NCI-H748 (cell line): ENCODE results near the gene NLRC3.
A peak's percentile ranks its signal among the peaks of the same experiment; 100 is the strongest.
"Not testable (repeated sequence)": the region's sequence is repeated elsewhere in the genome, so short reads cannot be mapped to it uniquely, and the experiment has no call there.

Source experiments
- DNase-seq: peaks from one replicate; lab custom pipeline; 2025; ENCODE audit not compliant: unreplicated experiment; lab: John Stamatoyannopoulos, UW

Gene NLRC3

GRCh38 chr16:3519581-3519980, 57.6 kb downstream of the NLRC3 start:
- DNase-seq, result no peak

DNA sequence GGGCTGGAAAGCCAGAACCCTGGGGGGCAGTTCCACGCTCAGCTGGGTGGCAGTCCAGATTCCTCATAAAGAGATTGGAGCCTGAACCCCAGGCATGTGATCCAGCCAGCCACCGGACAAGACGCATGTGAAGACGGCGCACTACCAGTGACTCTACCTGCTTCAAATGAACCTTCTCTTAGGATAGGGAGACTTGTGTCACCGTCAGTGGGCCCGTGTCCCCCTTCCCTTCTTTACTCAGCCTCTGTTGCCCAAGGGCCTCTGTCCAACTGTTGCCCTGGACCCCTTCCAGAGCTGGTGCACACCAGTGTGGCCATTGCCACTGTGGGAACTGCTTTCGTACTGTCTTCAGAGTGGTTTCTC, 58.2 kb downstream of the NLRC3 start:
- DNase-seq, result no peak

DNA sequence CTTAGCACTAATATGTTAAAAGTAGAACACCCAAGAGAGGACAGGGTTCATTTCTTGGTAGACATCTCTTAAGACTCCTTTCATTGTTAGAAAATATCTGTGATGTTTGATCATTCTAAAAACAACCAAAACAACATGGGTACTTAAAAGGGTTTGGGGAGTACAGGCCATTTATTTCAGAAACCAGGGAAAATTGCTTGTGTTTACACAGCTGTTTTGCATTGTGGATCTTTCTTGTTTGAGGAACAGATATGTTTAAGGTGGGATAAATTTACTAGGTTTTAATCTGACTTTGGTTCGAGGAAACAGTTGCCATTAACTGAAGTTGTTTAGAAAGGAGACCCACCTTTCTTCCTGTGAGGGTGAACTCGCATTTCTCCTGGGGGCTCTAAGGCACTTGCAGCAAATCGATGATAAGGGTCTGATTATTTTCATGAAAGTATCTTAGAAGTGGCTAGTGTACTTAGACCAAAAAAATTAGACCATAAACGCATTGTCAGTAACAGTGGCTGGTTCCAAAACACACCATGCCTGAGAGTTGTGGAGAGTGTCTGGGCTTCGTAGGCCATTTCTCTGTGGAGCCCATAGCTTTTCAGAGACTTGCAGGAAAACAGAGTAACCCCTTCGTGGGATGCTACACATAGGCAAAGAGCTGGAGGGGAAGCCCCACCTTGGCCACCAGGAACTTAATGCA, 58.8 kb downstream of the NLRC3 start:
- peak; percentile 7 for DNase-seq

DNA sequence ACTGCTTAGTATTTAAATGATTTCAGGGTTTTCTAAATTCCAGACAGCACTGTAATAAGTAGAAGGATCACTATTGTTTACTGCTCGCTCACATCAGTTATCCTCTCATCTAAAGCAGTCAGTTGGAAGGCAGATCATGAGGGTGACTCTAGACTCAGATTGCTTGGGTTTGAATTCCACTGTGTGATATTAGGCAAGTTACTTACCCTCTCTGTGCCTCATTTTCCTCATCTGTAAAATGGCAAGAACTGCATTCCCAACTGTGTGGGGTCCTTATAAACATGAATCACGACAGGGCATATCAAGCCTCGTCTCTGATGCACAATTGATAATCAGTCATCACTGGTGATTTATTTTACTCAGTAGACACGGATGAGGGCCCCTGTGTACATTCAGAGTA, 61.3 kb downstream of the NLRC3 start:
- no peak for DNase-seq

DNA sequence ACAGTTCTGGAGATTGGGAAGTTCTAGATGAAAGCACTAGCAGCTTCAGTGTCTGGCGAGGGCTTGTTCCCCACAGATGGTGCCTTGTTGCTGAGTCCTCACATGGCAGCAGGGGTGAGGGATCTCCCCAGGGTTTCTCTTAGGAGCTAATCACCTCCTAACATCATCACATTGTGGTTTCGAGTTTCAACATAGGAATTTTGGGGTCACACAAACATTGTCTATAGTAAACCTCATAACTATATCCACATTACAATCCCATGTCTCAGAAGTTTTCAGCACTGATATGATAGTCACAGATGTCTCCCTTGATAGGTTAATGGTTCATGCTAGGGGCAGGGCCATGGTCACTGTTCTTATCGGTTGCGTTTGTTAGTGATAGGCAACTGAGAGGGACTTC, 62.6 kb downstream of the NLRC3 start:
- DNase-seq, result no peak

GRCh38 chr16:3513892-3514583, 63.2 kb downstream of the NLRC3 start:
- DNase-seq, result no peak

- no peak for DNase-seq
Measured at GRCh38 chr16:3511286-3512180, 65.7 kb downstream of the NLRC3 start.

GRCh38 chr16:3510416-3510815, 66.8 kb downstream of the NLRC3 start:
- DNase-seq, result no peak

DNA sequence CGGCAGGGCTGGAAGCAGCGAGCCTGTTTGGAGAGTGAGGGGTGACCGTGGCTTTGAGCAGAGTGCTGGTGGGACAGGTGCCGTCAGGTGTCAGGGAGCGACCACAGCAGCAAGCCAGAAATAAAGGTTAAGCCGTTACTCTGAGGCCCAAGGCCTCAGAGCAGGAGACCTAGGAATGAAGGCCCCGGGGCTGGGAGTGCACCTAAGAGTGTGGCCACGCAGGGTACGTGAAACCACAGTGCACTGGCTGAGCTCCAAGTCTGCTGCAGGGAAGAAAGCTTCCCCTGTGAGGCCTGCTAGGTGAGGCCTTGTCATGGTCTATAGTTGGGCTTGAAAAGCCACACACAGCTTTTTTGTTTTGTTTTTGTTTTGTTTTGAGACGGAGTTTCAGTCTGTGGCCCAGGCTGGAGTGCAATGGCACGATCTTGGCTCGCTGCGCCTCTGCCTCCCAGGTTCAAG, 67.7 kb downstream of the NLRC3 start:
- no peak for DNase-seq

DNA sequence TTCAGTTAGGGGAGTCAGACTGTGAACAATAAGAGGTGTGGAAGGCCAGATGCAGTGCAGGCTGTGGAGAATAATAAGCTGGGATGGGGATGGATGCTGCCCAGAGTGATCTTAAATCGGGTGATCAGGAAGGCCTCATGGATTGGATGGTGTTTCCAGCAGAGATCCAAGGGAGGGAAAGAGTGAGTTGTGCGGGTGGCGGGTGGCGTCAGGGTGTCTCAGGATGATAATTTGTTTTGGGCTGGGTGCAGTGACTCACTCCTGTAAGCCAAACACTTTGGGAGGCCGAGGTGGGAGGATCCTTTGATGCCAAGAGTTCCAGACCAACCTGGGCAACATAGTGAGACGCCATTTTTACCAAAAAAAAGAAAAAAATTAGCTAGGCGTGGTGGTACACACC, 68.5 kb downstream of the NLRC3 start:
- no peak for DNase-seq

DNA sequence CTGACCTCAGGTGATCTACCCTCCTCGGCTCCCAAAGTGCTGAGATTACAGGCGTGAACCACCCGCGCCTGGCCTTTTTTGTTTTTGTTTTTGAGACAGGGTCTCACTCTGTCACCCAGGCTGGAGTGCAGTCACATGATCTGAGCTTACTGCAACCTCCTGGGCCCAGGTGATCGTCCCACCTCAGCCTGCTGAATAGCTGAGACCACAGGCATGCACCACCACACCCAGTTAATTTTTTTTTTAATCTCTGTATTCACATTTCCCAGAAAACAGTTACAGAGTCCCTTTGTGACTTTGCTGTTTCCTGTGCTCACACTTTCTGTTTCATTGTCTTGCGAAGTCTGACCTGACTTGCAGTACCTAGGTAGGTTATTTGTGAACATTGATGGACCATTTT, 73.7 kb downstream of the NLRC3 start:
- no peak for DNase-seq

DNA sequence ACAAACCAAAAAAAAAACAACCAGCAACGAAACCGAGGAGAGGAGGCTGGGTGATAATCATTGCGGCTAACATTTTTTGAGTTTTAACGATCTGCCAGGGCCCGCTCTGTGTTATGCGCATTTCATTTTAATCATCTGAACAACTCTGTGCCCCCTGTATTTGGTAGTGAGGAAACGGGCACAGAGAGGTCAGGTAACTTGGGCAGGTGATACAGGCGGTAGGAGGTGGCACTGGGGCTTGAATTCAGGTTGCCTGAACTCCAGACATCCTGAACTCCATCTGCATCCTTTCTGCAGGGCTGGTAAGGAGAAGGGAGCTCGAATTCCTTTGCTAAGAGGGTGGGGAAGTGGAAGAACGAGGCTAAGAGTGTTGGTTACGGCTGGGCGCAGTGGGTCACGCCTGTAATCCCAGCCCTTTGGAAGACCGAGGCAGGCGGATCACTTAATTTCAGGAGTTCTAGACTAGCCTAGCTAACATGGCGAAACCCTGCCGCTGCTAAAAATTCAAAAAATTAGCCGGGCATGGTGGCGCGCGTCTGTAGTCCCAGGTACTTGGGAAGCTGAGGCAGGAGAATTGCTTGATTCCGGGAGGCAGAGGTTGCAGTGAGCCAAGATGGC, 75.3 kb downstream of the NLRC3 start:
- DNase-seq, result no peak

GRCh38 chr16:3501412-3501761, 75.8 kb downstream of the NLRC3 start:
- DNase-seq, result not testable (repeated sequence)

DNA sequence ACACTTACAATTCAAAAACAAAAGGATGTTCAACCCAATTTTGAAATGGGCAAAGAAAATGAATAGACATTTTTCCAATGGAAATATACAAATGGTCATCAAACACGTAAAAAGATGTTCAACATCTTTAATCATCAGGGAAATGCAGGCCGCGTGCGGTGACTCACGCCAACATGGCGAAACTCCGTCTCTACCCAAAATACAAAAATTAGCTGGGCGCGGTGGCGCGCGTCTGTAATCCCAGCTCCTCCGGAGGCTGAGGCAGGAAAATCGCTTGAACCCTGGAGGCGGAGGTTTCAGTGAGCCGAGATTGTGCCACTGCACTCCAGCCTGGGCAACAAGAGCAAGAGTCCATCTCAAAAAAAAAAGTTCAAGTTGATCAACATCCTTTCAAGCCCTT, 78.2 kb downstream of the NLRC3 start:
- DNase-seq, result no peak

DNA sequence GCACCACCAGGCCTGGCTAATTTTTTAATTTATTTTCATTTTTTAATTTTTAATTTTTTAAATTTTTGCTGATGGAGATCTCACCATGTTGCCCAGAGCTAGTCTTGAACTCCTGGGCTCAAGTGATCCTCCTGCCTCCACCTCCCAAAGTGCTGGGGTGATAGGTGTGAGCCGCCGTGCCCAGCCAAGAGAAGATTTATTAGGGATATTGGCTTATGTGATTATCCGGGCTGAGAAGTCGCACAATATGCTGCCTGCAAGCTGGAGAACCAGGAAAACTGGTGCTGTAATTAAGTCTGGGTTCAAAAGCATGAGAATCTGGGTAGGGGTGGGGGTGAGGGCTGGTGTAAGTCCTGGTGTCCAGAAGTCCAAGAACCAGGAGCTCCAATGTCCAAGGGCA, 79.4 kb downstream of the NLRC3 start:
- no peak for DNase-seq

DNA sequence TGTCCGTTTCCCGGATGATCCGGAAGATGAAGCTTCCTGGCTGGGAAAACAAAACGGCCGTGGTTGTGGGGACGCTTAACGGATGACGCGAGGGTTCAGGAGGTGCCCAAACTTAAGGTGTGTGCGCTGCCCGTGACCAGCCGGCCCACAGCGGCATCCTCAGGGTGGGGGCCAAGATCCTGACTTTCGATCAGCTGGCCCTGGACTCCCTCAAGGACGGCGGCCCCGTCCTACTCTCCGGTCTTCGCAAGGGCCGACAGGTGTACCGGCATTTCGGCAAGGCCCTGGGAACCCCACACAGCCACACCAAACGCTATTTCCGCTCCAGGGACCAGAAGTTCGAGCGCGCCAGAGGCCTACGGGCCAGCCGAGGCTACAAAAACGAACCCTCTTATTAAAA, 80.8 kb downstream of the NLRC3 start:
- DNase-seq, result no peak

- no peak for DNase-seq
Measured at GRCh38 chr16:3495176-3495575, 82.0 kb downstream of the NLRC3 start, which contains the start of gene C16orf90. Gene C16orf90, minus strand, starts transcription at chr16:3495489. Its CDS starts 68 bp downstream, at chr16:3495421.

DNA sequence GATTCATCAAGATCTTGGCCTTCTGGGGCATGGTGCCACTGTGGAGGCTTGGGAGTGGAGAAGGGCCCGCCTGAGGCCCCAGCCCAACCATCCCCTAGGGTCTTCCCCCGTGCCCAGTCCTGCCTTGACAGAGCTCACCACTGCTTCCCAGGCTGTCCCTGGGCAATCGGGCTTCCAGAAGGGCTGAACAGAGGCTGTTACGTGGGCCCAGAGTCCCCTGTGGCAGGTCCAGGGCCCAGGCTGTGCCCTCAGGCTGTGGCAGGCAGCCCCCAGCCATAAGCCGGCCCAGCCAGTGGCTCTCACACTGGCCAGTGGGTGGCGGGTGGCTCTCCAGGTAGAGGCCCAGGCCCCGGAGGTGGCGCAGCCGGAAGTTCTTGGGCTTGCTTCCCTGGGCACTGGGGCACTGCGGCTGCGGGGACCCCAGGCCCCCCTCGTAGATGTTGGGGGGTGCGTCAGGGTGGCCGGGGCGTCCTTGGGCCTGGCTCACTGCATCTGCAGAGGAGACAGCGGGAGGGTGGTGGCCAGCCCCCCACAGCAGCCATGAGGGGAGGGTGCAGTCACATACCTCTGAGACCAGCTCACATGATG, 82.7 kb downstream of the NLRC3 start:
- DNase-seq, result no peak

GRCh38 chr16:3492356-3492755, 84.8 kb downstream of the NLRC3 start:
- DNase-seq, result no peak

- peak; percentile 43 for DNase-seq
Measured at GRCh38 chr16:3490911-3491629, 86.1 kb downstream of the NLRC3 start.
